ENCODE measurements around the gene SYNE3.
A peak's percentile ranks its signal among the peaks of the same experiment; 100 is the strongest.
"Not testable (repeated sequence)": the region's sequence is repeated elsewhere in the genome, so short reads cannot be mapped to it uniquely, and the experiment has no call there.

Gene SYNE3

DNA sequence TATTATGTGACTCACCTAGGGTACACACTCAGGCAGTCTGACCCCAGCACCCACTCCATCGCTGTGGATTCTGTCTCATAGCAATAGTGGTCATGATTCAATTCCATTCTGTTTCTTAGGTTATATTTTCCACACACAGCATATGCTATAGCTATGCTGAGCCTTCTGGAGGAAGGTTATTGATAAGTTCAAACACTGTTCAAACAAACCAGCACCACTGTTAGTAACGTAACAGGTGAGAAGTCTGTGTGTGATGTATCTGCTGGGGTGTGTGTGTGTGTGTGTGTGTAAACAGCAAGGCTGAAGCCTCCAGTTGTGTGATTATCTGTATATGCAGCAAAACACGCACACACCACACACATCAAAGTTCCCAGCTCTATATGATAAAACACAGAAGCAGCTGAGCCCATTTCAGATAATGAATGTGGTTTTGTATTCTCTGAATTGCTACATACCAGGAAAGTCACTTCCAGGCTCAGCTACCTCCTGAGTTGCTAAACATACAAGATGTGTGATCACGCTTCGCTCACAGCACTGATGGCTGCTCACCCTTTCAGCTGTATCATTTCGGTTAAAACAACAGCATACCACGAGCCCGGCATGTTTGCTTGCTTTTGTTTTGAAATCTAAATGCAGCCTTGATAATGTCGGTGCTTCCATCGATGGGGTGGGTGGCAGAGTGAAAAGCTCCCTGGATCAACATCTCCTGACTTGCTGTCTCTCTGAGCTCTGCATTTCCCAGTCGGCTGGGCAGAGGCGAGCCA, 6.8 kb upstream of the SYNE3 start:
- DNase-seq: no peak

- DNase-seq: no peak
Observed at GRCh38 chr14:95522556-95522955, 6.1 kb upstream of the SYNE3 start.

DNA sequence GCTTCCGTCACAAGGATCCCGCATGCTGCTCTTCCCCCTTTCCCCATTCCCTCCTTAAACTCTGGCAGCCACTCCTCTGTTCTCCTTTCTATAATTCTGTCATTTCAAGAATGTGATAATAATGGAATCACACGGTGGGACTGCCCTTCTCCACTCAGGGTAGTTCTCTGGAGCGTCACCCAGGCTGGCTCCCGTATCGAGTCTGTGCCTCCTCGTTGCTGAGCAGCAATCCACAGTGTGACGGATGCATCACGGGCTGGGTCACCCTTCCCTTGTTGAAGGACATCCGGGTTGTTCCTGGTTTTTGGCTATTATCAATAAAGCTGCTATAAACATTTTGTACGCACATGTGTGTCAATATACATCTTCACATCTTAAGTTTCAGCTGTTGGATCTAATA, 5.7 kb upstream of the SYNE3 start:
- DNase-seq: no peak

DNA sequence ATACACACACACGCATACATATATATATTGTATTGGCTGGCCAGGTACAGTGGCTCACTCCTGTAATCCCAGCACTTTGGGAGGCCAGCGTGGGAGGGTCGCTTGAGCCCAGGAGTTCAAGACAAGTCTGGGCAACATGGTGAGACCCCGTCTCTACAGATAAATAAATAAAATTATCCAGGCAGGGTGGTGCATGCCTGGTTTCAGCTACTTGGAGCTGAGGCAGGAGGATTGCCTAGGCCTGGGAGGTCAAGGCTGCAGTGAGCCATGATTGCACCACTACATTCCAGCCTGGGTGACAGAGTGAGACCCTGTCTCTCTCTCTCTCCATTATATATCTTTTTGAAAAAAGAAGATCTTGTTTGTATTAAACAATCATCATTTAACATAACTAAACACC, 4.6 kb upstream of the SYNE3 start:
- no peak for DNase-seq

GRCh38 chr14:95520346-95520745, 3.9 kb upstream of the SYNE3 start:
- no peak for DNase-seq

- no peak for DNase-seq
Observed at GRCh38 chr14:95519699-95520098, 3.2 kb upstream of the SYNE3 start.

- no peak for DNase-seq
Observed at GRCh38 chr14:95518045-95518751, 1.7 kb upstream of the SYNE3 start.

- peak; percentile 79 for DNase-seq
Observed at GRCh38 chr14:95515596-95516552, 576 bp downstream of the SYNE3 start.

DNA sequence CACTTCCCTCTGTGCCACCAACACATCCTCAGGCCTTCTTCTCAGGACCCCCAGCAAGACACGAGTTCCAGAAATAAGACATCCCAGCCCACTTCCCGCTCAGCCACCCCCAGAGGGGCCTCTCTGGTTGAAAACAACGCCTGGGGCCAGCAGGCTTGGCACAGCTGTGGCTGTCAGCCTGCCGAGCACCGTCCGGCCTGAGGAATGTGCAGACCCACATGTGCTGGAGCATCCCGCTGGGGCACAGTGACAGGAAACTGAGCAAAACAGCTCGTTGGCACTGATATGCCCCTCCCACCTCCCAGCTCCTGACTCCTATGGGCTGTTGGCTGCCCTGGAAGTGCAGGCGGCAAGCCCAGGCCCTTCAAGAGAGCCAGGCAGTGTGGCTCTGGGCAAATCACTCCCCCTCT, 1.4 kb downstream of the SYNE3 start:
- no peak for DNase-seq

DNA sequence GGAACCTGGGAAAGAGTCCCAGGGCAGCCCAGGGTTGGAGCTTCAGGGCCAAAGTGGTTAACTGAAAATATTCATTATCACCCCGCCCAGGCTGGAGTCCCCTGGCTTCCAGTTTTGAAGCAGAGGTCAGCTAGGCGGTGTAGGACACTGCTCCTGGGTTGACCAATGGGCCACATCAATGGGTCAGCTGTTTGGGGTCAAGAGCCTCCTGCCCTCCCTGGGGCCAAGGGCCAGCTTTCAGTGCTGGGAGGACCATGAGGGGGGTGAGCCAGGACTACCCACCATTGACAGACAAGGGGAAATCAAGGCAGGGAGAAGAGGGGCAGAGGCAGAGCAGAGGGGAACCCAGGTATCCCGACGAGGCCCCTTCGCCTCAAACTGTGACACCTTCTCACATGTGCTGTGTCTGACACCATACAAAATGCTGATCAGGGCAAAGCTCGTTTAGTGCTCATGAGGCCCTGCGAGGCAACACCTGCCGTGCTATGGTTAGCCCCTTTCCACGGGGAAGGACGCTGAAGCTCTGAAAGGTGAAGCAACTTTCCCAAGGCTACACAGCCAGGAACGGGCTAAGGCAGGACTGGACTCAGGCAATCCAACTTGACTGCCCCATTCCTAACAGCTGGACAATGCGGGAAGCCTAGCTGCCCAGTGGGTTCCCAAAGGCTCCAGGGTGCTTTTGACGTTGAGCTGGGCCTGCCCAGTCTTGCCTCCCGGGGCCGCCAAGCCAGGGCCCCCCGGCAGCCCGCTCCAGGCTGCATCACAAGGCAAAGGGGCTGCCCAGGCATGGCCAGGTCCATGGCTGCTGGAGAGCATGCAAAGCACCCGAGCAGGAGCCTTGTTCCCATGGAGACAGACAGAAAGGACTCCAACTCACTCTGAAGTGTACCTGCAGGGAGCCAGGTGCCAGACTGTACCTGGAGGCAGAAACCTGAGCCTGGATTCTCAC, 2.0 kb downstream of the SYNE3 start:
- DNase-seq: no peak

- DNase-seq: no peak
Observed at GRCh38 chr14:95513291-95513690, 3.2 kb downstream of the SYNE3 start.

GRCh38 chr14:95511687-95512086, 4.8 kb downstream of the SYNE3 start:
- DNase-seq: no peak

- DNase-seq: no peak
Observed at GRCh38 chr14:95510804-95511203, 5.6 kb downstream of the SYNE3 start.

GRCh38 chr14:95510344-95510743, 6.1 kb downstream of the SYNE3 start:
- DNase-seq: not testable (repeated sequence)

GRCh38 chr14:95509495-95509894, 7.0 kb downstream of the SYNE3 start:
- DNase-seq: no peak

DNA sequence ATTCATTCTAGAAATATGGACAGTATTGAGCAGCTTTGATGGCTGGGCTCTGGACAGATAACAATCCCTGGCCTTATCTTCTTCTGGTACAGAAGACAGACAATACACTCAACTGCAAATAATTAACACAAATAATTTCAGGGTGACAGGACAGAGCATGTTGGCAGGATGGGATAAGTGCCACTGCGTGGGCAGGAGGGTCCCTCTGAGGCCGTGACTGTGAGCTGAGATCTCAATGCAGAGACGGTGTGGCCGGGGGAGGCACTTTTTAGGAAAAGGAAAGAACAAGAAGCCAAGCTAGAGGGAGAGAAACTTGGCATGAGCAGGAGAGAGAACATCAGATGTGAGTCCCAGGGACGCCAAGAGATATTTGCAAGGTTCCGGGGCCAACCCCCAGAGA, 8.1 kb downstream of the SYNE3 start:
- no peak for DNase-seq

DNA sequence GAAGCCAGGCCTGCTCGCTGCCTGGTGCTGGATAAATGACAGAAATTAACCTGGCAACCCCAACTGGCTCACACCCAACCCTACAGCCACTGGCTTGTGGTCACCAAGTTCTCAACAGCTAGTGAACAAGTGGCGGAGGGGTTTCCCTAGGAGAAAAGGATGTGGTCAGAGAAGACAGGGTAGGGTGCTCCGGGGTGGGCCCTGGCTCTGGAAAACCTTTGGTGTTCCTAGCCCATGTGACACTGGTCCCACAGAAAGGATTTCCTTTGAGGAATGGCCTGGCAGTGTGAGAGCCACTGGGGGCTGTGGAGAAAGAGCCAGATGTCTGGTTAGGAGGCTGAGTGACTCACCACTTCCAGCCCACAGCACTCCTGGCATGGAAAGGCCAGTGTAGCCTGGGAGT, 8.7 kb downstream of the SYNE3 start:
- no peak for DNase-seq

GRCh38 chr14:95507174-95507573, 9.3 kb downstream of the SYNE3 start:
- DNase-seq: no peak

- no peak for DNase-seq
Observed at GRCh38 chr14:95505030-95505589, 11.3 kb downstream of the SYNE3 start.

DNA sequence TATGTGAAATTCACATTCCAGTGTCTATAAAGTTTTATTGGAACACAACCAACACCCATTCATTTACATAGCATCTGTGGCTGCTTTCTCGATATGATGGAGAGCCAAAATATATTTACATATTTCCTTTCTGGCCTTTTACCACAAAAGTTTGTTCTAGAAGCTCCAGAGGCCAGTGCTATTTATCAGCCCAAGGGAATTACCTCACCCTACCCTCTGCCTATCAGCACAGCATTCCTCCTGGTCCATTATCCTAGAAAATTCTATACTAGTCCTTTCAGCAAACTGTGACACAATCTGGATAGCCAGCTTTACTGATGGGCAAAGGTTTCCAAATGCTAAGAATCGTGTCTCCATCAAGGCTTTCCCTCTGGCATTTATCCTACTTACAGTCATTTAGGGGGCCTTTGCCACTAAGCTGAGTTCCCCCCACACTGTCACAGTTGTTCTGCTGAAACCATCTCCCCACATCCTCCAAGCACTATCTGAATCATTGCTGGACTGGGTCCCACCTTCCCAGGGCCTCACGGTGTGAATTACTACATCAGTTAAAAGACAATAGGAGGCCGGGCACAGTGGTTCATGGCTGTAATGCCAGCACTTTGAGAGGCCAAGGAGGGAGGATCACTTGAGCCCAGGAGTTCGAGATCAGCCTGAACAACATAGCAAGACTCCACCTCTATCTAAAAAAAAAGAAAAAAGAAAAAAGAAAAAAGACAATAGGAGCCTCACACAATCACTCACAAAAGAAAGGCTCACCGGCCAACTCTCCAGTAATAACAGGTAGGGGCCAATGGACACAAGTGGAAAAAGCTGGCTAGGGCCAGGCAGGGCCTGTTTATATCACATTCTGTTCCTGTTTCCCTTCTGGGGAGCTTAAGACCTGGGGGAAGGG, 12.1 kb downstream of the SYNE3 start:
- DNase-seq: no peak

Data from activated gamma-delta T cell (primary cell).